Neuronal stem cell (in vitro differentiated cells): ENCODE data around the gene VPS9D1.

Source experiments
- DNase-seq: peaks from one replicate; pipeline ENCODE4 v3.0.0-alpha.2; 2013; ENCODE audit warnings: low spot score
- H2AFZ ChIP-seq: one replicate; pipeline ENCODE4 v1.6.1; 2013; ENCODE audit warnings: mild to moderate bottlenecking, low read length, inconsistent platforms
- H2AK5ac ChIP-seq: 2 replicates; pipeline ENCODE4 v1.6.1; 2013; ENCODE audit warnings: low read depth, mild to moderate bottlenecking, inconsistent platforms, low read length, moderate library complexity, mixed read lengths
- H2BK120ac ChIP-seq: 2 replicates; pipeline ENCODE4 v1.6.1; 2013; ENCODE audit warnings: low read depth, mild to moderate bottlenecking, inconsistent platforms, low read length, moderate library complexity, mixed read lengths
- H2BK12ac ChIP-seq: one replicate; pipeline ENCODE4 v1.6.1; 2013; ENCODE audit warnings: low read length, inconsistent platforms
- H2BK15ac ChIP-seq: 2 replicates; pipeline ENCODE4 v1.6.1; 2013; ENCODE audit warnings: mild to moderate bottlenecking, low read length, inconsistent platforms, mixed read lengths
- H2BK5ac ChIP-seq: one replicate; pipeline ENCODE4 v1.6.1; 2013; ENCODE audit warnings: inconsistent platforms, mild to moderate bottlenecking, low read length, moderate library complexity
- H3K14ac ChIP-seq: one replicate; pipeline ENCODE4 v1.6.1; 2013; ENCODE audit warnings: low read length, inconsistent platforms
- H3K18ac ChIP-seq: 2 replicates; pipeline ENCODE4 v1.6.1; 2013; ENCODE audit warnings: low read length, inconsistent platforms
- H3K23ac ChIP-seq: 2 replicates; pipeline ENCODE4 v1.6.1; 2013; ENCODE audit warnings: low read depth, mild to moderate bottlenecking, mixed read lengths, low read length, inconsistent platforms; ENCODE audit not compliant: poor library complexity
- H3K27ac ChIP-seq: replicated peaks from 3 replicates; pipeline ENCODE4 v1.5.1; 2013; ENCODE audit warnings: low read length, inconsistent platforms
- H3K27me3 ChIP-seq, 3 experiments: 2 replicates each; pipeline ENCODE4 v1.6.1; 2013; ENCODE audit warnings: low read length in 3 of 3, mild to moderate bottlenecking in 2 of 3, inconsistent platforms in 1 of 3, low read depth in 1 of 3, mixed read lengths in 1 of 3, moderate library complexity in 1 of 3; ENCODE audit not compliant: control insufficient read depth in 3 of 3, insufficient read depth in 3 of 3
- H3K36me3 ChIP-seq, 2 donors: replicated peaks in 1 of 2; 2 replicates each; pipeline ENCODE4 v1.6.1; 2013; ENCODE audit warnings: low read length in 2 of 2; ENCODE audit not compliant: control insufficient read depth in 2 of 2, insufficient read depth in 2 of 2
- H3K4ac ChIP-seq: 2 replicates; pipeline ENCODE4 v1.6.1; 2013; ENCODE audit warnings: inconsistent platforms, mild to moderate bottlenecking, low read length, moderate library complexity
- H3K4me1 ChIP-seq, 2 donors: 1 replicate in 1 of 2; 2 replicates in 1 of 2; pipeline ENCODE4 v1.6.1; 2013; ENCODE audit warnings: low read length in 2 of 2, low read depth in 1 of 2; ENCODE audit not compliant: control insufficient read depth in 2 of 2, insufficient read depth in 1 of 2
- H3K4me2 ChIP-seq: one replicate; pipeline ENCODE4 v1.6.1; 2013; ENCODE audit warnings: mild to moderate bottlenecking, low read length, inconsistent platforms; ENCODE audit not compliant: insufficient read depth, poor library complexity, severe bottlenecking
- H3K4me3 ChIP-seq, 2 donors: 2 replicates each; pipeline ENCODE4 v1.5.1; 2013; ENCODE audit warnings: low read length in 2 of 2, mild to moderate bottlenecking in 2 of 2, inconsistent platforms in 1 of 2, moderate library complexity in 1 of 2
- H3K79me1 ChIP-seq: one replicate; pipeline ENCODE4 v1.6.1; 2013; ENCODE audit warnings: low read depth, mild to moderate bottlenecking, inconsistent platforms, low read length, moderate library complexity
- H3K9ac ChIP-seq: one replicate; pipeline ENCODE4 v1.6.1; 2013; ENCODE audit warnings: mild to moderate bottlenecking, low read depth, low read length, inconsistent platforms; ENCODE audit not compliant: poor library complexity
- H3K9me3 ChIP-seq, 2 donors: replicated peaks in 1 of 2; 2 replicates each; pipeline versions ENCODE3 to v1.6.1; 2013; ENCODE audit warnings: low read length in 2 of 2, mild to moderate bottlenecking in 2 of 2, inconsistent platforms in 1 of 2, low read depth in 1 of 2, mixed read lengths in 1 of 2, moderate library complexity in 1 of 2; ENCODE audit not compliant: control insufficient read depth in 2 of 2, insufficient read depth in 1 of 2
- H4K8ac ChIP-seq: one replicate; pipeline ENCODE4 v1.6.1; 2013; ENCODE audit warnings: low read depth, mild to moderate bottlenecking, inconsistent platforms, low read length, moderate library complexity
- H4K91ac ChIP-seq: one replicate; pipeline ENCODE4 v1.6.1; 2013; ENCODE audit warnings: low read length, low read depth, mild to moderate bottlenecking, inconsistent platforms; ENCODE audit not compliant: poor library complexity
- WGBS, 2 donors: extraction: QIAGEN DNeasy Blood & Tissue Kit; methylation state at CpG; one replicate each; pipeline ENCODE4 v1.1.7; 2013; ENCODE audit warnings: missing lambda C conversion rate in 2 of 2, mixed read lengths in 1 of 2; ENCODE audit not compliant: insufficient read length in 2 of 2, insufficient replicate concordance in 1 of 2; ENCODE audit errors: extremely low coverage in 2 of 2; 5-methylcytosine and 5-hydroxymethylcytosine counted together

VPS9D1 gene

DNA sequence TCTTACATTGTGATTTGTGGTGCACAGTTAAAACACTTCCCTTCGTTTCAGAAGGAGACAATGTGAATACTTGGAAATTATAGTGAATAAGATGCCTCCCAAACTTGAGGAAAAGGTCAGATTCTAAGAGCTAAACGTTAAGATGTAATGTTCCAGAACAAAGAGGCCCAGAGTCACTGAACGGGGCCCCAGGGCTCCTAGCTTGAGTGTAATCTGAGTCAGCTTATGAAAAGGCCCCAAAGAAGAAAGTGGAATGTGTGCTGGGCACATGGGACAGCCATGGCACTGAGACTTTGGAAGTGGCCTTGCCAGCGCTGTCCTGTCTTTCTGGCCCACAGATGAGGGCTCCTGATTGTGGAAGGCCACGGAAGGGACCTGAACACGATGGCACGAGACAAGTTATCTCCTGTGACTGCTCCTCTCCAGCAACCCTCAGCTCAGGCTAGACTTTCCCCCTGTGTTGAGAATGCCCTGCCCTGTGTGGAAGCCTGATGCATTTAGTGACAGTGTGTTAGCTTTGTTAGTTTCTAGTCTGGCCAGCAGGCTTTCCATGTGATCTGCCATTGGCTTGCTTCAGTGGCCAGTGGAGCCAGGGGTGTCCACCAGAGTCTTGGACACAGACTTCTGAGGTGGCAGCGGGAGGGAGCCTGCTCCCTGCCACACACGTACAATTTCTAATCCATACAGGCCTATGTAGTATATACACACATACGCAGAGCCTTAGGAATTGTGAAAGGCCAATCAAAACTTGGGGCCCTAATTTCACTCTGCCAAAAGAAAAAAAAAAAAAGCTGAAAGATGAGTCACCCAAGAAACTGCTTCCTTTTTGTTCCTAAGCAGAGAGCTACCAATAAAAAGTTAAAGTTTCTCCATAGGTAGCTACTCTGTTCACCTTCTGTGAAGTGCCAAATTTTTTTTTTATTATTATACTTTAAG is 49.9 kb downstream of the VPS9D1 start:
- Histone ChIP-seq H3K4me2 (no peak overlapping the region), H2BK12ac (no peak overlapping the region), H3K27me3 (no peaks in the 10 kb centered on the region), H3K79me1 (no peaks in the 10 kb centered on the region), H2BK120ac (no peak overlapping the region), H2AK5ac (no peak overlapping the region), H3K4me1 (no peaks in the 10 kb centered on the region), H3K18ac (no peak overlapping the region), H3K36me3 (peaks cover 14 to 33% of the 10 kb centered on the region in 2 donors), H3K23ac (no peak overlapping the region), H3K9ac (no peak overlapping the region), H3K14ac (no peak overlapping the region), H2BK5ac (no peak overlapping the region), H2AFZ (no peak overlapping the region), H4K8ac (no peak overlapping the region), H4K91ac (no peak overlapping the region), H3K9me3 (peaks cover 6 to 13% of the 10 kb centered on the region in 2 donors), H2BK15ac (no peak overlapping the region), H3K4me3 (no peak overlapping the region), H3K4ac (no peak overlapping the region), H3K27ac (no peak overlapping the region)
- no CpG with 5 or more reads among the region's 10 CpGs for WGBS, 2 donors
- DNase-seq = no peak

GRCh38 chr16:89669755-89670154 is 50.9 kb downstream of the VPS9D1 start:
- no peak for DNase-seq
- no peak overlapping the region for H2BK12ac ChIP-seq
- no peak overlapping the region for H3K23ac ChIP-seq
- H2BK5ac ChIP-seq = no peak overlapping the region
- H3K36me3 ChIP-seq = peaks cover 15 to 41% of the 10 kb centered on the region in 2 donors
- peaks cover 6 to 12% of the 10 kb centered on the region in 2 donors for H3K9me3 ChIP-seq
- no peak overlapping the region for H3K4me3 ChIP-seq
- H3K9ac ChIP-seq = no peak overlapping the region
- H4K91ac ChIP-seq = no peak overlapping the region
- H3K79me1 ChIP-seq = no peaks in the 10 kb centered on the region
- no peak overlapping the region for H3K14ac ChIP-seq
- no peak overlapping the region for H2AFZ ChIP-seq
- H3K4ac ChIP-seq = no peak overlapping the region
- no CpG with 5 or more reads among the region's 13 CpGs for WGBS, 2 donors
- H3K18ac ChIP-seq = no peak overlapping the region
- no peak overlapping the region for H2AK5ac ChIP-seq
- no peak overlapping the region for H2BK15ac ChIP-seq
- no peak overlapping the region for H3K27ac ChIP-seq
- no peaks in the 10 kb centered on the region for H3K4me1 ChIP-seq
- H2BK120ac ChIP-seq = no peak overlapping the region
- H4K8ac ChIP-seq = no peak overlapping the region
- no peaks in the 10 kb centered on the region for H3K27me3 ChIP-seq
- H3K4me2 ChIP-seq = no peak overlapping the region

- Histone ChIP-seq H2AFZ (no peak overlapping the region), H3K14ac (no peak overlapping the region), H2BK120ac (no peak overlapping the region), H2BK5ac (no peak overlapping the region), H3K9ac (no peak overlapping the region), H3K4me3 (no peak overlapping the region), H2AK5ac (no peak overlapping the region), H2BK12ac (no peak overlapping the region), H3K4me1 (no peaks in the 10 kb centered on the region), H3K4ac (no peak overlapping the region), H2BK15ac (no peak overlapping the region), H3K27me3 (no peaks in the 10 kb centered on the region), H3K9me3 (peaks cover 9 to 12% of the 10 kb centered on the region in 2 donors), H3K23ac (no peak overlapping the region), H4K8ac (peak overlapping the region; percentile 48), H3K4me2 (no peak overlapping the region), H4K91ac (no peak overlapping the region), H3K36me3 (peaks cover 18 to 48% of the 10 kb centered on the region in 2 donors), H3K27ac (no peak overlapping the region), H3K18ac (no peak overlapping the region), H3K79me1 (no peaks in the 10 kb centered on the region)
- DNase-seq = no peak
- WGBS, 2 donors = no CpG with 5 or more reads among the region's 5 CpGs
These were observed 51.9 kb downstream of the VPS9D1 start for GRCh38 chr16:89668790-89669158.

GRCh38 chr16:89667633-89668032 is 53.1 kb downstream of the VPS9D1 start:
- Histone ChIP-seq H3K9ac (no peak overlapping the region), H2AK5ac (no peak overlapping the region), H2BK15ac (no peak overlapping the region), H3K9me3 (peaks cover 11 to 12% of the 10 kb centered on the region in 2 donors), H3K18ac (no peak overlapping the region), H3K23ac (no peak overlapping the region), H2BK12ac (no peak overlapping the region), H3K4ac (no peak overlapping the region), H2BK5ac (no peak overlapping the region), H3K79me1 (no peaks in the 10 kb centered on the region), H3K27me3 (no peaks in the 10 kb centered on the region), H2BK120ac (no peak overlapping the region), H3K4me1 (no peaks in the 10 kb centered on the region), H3K4me2 (no peak overlapping the region), H3K36me3 (peaks cover 22 to 56% of the 10 kb centered on the region in 2 donors), H4K91ac (no peak overlapping the region), H3K14ac (no peak overlapping the region), H4K8ac (no peak overlapping the region), H2AFZ (no peak overlapping the region), H3K27ac (no peak overlapping the region), H3K4me3 (no peak overlapping the region)
- no peak for DNase-seq
- WGBS, 2 donors = no CpG with 5 or more reads among the region's 9 CpGs
